HG03342 (cell line): Measurements from ENCODE around the gene ASB10.

ENCODE experiments used
- ATAC-seq: cut with Tn5 transposase; IDR thresholded peaks from one replicate; pipeline ENCODE4 v1.9.1; 2021; ENCODE audit warnings: mild to moderate bottlenecking, moderate library complexity; ENCODE audit not compliant: unreplicated experiment

Gene ASB10

DNA sequence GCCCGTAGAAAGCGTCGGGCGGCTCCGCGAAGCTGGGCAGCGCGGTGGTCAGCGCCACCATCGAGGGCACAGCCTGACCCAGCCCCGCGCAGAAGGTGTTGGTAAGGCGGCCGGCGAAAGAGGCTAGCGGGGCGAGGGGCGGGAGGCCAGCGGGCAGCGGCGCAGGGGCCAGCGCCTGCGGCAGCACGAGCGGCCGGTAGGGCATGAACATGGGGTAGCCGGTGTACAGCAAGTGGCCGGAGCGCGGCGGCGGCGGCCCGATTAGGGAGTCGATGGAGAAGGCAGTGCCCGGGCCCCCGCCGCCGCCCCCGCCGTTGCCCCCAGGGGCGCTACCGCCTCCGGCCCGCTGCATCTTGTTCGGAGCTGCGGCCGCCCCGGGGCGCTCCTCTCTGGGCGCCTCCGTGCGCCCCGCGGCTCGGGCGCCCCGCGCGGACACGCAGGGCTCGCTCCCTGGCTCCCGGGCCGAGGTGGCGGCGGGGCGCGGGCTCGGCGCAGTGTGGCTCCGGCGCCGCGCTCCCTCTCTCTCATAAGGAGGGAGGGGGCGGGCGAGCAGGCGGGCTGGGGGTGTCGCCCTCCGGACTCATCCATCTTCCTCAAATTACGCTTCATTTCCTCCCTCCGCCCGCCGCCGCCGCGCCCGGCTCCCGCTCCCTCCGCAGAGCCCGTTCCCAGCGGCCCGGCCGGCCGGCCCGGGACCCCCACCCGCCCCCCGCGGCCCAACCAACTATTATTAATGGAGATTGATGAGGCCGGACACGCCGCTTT is 19.7 kb downstream of the ASB10 start, which contains the start of gene GBX1:
Gene GBX1 (minus strand): TSS at position 498 of the 765 bp plus-strand sequence. CDS start 146 bp downstream, at position 352.
- ATAC-seq = no peak

DNA sequence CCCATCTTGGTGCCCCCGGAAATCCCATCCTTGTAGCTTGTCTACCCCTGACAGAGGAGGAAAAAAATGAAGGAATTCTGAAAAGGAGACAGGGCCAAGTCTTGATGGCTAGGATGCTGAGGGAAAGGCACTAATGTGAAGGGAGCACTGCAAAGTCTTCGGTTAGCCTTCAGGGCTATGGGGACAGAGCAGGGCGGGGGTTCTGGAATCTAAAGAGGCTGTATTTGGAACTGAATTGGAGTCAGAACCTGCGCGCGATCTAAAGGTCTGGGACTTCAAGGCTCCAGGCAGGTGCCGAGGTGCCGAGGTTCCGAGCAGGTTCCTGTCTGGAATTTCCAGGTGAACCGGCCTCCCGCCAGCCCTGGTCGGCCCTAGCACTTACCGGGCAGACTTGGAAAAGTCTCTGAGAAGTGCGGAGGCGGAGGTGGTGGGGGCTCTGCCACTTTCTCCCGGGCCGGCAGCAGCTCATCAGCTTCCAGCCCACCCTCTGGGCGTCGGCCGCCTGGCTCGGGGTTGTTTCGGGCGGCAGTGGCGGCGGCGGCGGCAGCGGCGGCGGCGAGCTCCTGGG is 20.3 kb downstream of the ASB10 start:
- no peak for ATAC-seq

GRCh38 chr7:151161757-151162156 is 25.3 kb downstream of the ASB10 start:
- ATAC-seq = no peak

DNA sequence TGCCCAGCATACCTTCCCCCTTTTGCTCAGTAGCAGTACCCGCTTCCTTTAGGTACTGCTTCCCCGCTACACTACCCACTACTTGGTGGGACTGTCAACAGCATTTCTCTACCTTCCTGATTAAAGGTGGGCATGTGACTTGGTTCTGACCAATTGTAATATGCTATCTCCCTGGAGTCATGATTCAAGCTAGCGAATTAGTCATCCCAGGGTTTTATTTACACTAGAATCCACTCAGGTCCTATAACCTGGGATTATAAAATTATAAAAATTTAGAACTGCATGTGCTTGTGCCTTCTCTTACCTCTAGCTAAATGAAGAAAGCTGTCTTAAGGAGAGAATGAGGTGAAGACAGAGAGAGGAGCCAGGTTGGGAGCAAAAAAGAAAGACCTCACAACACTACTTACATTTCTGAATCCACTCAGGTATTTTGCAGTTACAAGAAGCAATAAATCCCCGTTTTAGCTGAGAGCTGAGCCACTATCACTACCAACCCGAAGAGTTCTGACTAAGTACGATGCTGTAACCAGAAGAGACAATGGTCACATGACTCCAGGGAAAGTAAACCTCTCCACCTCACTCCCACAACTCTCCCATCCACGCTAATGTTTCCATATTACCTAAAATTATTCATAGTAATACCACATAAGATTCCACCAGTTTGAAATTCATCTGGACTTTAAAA is 29.3 kb downstream of the ASB10 start:
- no peak for ATAC-seq

- no peak for ATAC-seq
Measured at GRCh38 chr7:151152643-151153513, 34.2 kb downstream of the ASB10 start.

- ATAC-seq = no peak
Measured at GRCh38 chr7:151150388-151150787, 36.7 kb downstream of the ASB10 start.

DNA sequence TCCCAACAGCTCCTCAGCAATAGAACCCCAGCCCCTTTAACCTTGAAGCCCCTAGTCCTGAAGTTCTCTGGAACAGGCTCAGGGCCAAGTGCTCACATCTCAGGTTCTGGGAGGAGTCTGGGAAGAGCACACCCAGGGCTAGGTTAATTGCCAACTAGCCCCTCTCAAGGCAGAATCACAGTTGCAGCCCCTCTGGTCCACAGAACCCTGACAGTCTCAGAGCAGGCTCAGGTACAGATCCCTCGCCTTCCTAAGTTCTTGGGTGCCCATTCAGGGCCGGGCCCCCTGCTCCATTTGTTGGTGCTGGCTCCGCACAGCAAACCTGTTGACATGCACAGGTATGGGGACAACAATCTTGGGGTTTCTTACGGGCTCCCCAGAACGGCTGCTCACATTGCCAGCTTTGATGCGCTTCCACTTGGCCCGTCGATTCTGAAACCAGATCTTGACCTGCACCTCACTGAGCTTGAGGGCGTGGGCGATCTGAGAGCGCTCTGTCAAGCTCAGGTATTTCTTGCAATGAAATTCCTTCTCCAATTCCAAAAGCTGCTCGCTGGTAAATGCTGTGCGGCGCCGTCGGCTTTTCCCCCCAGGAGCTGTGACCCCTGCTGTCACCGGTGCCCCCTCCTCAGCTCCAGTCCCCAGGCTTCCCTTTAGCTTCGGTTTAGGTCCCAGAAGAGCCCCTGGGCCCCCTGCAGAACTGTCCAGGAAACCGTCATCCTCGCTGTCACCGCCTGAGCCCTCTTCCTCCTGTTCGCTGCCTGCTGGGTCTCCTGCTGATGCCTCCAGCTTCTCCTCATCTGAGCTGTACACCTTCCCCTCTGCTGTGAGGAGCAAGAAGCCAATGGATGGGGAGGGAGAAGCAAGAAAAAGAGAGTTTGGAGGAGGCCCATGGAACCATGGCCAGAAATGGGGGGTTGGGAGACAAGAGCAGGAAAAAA is 38.5 kb downstream of the ASB10 start:
- ATAC-seq = no peak

DNA sequence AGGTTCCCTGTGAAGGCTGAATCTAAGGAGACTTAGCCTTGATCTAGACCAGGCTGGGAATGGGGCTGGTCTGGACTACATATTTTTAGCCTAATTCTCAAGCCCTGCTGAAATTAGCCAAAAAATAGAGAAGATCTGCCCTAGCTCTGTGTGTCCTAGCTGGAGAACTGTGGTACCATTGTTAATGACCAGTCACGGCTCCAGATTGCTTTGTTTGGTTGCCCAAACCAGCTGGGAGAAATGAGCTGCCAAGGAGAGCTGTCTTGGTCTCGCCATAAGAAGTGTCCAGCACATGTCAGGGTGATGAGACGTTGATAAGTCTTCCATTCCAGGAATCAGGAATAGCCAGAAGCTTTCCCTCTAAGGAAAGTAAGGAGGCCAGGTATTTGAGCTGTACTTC is 40.3 kb downstream of the ASB10 start:
- ATAC-seq = no peak

DNA sequence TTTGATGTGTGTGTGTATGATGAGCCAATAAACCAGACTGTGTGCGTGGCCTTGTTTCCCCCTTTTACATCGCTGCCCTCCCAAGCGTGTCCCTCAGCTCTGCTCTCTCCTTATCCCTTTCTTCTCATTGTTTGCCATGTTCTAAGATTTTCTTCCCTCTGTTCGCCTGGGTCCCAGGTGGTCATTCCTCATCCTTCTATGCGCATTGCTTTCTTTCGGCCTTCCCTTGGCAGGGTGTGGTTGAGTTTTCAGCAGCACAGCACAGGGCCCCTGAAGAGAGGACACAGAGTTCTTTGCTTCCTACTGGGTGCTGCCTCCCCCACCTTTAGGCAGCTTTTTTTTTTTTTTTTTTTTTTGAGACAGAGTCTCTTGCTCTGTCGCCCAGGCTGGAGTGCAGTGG is 42.7 kb downstream of the ASB10 start:
- no peak for ATAC-seq

DNA sequence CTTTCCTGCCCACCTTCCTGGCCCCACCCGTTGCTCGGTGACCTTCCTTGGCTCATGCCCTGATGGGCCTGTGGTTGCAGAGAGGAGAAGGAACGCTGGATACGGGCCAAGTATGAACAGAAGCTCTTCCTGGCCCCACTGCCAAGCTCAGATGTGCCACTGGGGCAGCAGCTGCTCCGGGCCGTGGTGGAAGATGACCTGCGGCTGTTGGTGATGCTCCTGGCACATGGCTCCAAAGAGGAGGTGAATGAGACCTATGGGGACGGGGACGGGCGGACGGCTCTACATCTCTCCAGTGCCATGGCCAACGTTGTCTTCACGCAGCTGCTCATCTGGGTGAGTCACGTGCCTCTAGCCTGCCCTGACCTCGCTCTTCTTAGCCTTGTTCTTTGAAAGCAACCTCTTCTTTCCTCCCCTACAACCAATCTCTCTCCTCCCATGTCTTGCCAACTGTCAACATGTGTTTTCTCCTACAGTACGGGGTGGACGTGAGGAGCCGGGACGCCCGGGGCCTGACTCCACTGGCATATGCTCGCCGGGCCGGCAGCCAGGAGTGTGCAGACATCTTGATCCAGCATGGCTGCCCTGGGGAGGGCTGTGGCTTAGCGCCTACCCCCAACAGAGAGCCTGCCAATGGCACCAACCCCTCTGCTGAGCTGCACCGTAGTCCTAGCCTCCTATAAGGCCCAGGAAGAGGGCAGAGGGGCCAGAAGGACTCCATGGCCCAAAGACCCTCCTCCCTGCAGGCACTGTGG is 43.6 kb downstream of the ASB10 start:
- no peak for ATAC-seq

DNA sequence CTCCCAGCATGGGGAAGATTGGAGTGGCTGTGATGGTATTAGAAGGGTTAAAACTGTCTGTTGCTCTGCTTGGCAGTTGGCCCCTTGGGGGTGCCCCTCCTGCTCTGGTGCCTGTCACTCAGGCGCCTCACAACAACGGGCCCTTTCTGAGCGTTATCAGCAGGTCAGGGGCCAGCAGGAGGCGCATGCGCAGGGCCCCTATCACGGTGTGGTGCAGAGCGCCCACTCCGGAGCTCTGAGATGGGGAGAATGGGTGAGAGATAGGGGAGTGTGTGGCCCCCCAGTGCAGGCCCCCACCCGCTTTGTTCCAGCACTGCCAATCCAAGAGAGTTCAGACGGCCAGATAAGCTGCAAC is 44.4 kb downstream of the ASB10 start:
- no peak for ATAC-seq

DNA sequence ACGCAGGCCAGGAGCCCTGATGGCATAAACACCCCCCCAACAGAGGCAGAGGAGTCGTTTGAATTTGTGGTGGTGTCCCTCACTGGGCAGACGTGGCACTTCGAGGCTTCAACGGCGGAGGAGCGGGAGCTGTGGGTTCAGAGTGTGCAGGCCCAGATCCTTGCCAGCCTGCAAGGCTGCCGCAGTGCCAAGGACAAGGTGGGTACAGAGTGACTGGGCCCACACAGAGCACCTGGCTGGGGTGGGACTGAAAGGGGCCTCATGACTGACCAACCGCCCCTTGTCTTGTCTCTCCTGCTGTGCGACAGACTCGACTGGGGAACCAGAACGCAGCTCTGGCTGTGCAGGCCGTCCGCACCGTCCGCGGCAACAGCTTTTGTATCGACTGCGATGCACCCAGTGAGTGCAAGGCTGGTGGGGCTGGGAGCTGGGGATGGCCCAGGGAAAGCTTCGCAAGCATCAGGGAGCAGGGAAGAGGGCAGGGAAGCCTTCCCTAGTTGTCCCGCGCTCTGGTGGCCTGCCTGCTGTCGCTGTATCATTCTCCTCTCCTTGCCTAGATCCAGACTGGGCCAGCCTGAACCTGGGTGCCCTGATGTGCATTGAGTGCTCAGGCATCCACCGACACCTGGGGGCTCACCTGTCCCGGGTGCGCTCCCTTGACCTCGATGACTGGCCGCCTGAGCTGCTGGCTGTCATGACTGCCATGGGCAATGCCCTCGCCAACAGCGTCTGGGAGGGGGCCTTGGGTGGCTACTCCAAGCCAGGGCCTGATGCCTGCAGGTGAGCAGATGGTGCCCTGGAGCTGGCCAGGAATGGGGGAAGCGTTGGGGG is 45.0 kb downstream of the ASB10 start:
- ATAC-seq = no peak

GRCh38 chr7:151141311-151141854 is 45.7 kb downstream of the ASB10 start:
- ATAC-seq = no peak

- no peak for ATAC-seq
Measured at GRCh38 chr7:151140826-151141225, 46.2 kb downstream of the ASB10 start.

DNA sequence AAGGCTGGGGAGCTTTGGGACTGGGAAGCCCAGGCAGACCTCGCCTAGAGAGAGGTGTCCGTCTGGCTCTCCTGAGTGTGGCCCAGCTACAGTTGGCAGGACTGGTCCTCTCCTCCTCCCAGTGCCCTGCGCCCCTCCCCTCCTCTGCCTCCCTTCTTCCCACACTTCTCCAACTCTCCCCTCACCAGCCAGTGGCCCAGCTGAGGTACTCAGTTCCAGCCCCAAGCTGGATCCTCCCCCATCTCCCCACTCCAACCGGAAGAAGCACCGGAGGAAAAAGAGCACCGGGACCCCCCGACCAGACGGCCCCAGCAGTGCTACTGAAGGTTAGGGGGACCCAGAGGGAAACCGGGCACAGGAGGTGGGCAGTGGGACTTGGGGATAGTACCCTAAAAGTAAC is 47.3 kb downstream of the ASB10 start:
- no peak for ATAC-seq

DNA sequence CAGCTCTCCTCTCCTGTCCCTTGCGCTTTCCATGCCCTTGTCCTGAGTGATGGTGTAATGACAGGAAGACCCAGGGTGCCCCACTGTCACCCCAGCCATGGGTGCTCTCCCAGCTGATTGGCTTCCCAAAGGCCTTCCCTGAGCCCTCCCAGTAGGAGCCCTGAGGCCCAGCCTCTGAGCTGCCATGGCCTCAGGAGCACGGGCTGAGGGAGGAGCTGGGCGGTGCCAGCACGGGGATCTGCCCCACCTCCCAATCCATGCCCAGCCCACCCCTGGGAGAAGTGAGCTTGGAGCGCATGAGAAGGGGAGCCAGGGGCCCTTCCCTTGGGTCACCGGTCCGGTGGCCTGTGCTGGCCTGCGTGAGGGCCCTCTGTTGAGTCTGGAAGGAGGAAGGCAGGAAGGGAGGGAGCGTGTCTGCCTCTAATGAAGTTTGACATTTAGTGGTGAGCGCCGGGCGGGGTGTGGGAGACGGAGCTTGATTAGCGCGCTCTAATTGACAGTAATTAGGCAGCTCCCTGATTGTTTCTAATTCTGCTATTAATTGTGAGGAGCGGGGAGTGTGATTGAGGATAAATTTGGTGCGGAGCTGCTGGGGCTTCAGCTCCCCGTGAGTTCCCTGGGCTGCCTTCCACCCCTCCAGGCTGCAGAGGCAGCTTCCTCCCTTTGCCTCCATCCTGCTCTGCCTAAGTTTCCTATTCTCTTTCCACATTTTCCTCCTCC is 47.8 kb downstream of the ASB10 start:
- no peak for ATAC-seq

DNA sequence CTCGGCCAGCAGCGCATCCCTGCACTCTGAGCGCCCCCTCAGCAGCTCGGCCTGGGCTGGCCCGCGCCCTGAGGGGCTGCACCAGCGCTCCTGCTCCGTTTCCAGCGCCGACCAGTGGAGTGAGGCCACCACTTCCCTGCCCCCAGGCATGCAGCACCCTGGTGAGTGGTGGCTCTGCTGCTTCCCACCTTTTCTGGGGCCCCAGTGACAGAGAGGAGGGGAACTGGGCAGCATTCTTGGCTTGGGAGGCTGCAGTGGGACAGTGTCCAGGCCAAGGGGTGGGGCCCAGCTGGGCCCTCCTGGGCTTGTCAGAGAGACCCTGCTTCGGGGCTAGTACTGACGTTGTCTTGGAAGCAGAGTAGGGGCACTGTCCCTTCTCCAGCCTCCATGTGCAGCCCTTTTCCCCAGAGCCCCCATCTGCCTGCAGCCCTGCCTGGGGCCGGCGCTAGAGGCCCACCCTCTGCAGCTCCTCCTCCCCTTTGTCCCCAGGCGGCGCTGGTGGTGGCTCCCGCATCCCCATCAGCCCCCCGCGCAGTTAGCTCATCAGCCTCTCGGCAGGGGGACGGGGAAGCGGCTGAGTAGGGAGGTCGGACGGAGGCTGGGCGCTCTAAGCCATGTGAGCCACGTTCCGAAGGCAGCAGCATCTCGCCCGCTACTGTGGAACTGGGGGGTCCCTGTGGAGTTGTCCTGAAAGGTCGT is 48.7 kb downstream of the ASB10 start:
- ATAC-seq = no peak
